Activated CD8-positive, alpha-beta memory T cell treated with anti-CD3 and anti-CD28 coated beads for 36 hours (primary cell): ENCODE data around the gene PLCB3. TPM values are rescaled to one million over a fixed set of nuclear protein-coding genes. Genes with fewer than 3 reads are reported as not detected.

Source experiments
- CTCF ChIA-PET: fragments of 350-600 bp; sonication (Branson Sonifier 250); formaldehyde crosslinking; loops from one replicate; lab custom pipeline; 2021; ENCODE audit warnings: antibody characterized with exemption; lab: Charles Lee
- POLR2A ChIA-PET: fragments of 350-600 bp; sonication (Branson Sonifier 250); formaldehyde crosslinking; loops from one replicate; lab custom pipeline; 2021; ENCODE audit warnings: antibody characterized with exemption; lab: Charles Lee
- total RNA-seq, 2 experiments: library from RNA; stranded (reverse); gene quantifications; one replicate each; pipeline ENCODE4 v1.2.3, GENCODE V29; 2021

The PLCB3 gene
- total RNA-seq, 2 experiments from 2014 or later: 16.0 to 16.9 TPM

GRCh38 chr11:64229744-64230170 lies 21.6 kb upstream of the PLCB3 start:
- ChIA-PET POLR2A (interaction anchor here (0.6 to 0.7 kb wide), 2 partner anchors 127 to 561 kb away, joined by 3 read pairs; no protein-coding TSS in a partner anchor), CTCF (interaction anchor here (1.1 to 1.5 kb wide), 3 partner anchors 14 to 72 kb away, joined by 3 to 5 read pairs (median 4); no protein-coding TSS in a partner anchor)

- ChIA-PET CTCF (interaction anchor here (1.1 to 2.7 kb wide), 6 partner anchors 13 to 74 kb away, joined by 3 to 6 read pairs (median 4); partner anchors contain the start of gene PPP1R14B), POLR2A (interaction anchor here (0.6 kb wide), 1 partner anchor 560 kb away, joined by 3 read pairs; no protein-coding TSS in a partner anchor)
These were observed 21.0 kb upstream of the PLCB3 start, which contains the start of gene DNAJC4 for GRCh38 chr11:64230171-64230984. TSS of gene DNAJC4 (plus strand) at chr11:64230548. CDS start at chr11:64230855, 307 bp downstream.

- POLR2A ChIA-PET: interaction anchor here (1.9 kb wide), 1 partner anchor 10 kb away, joined by 4 read pairs; the partner anchor contains the start of gene FKBP2
- CTCF ChIA-PET: interaction anchor here (0.7 to 2.7 kb wide), 5 partner anchors 13 to 74 kb away, joined by 3 to 6 read pairs (median 4); partner anchors contain the start of genes PLCB3 and PPP1R14B
These were observed 20.4 kb upstream of the PLCB3 start for GRCh38 chr11:64230985-64231365.

- CTCF ChIA-PET: interaction anchor here (0.7 to 2.7 kb wide), 6 partner anchors 15 to 73 kb away, joined by 3 to 6 read pairs (median 4); partner anchors contain the start of genes CATSPERZ, FERMT3, PLCB3 and PPP1R14B
- POLR2A ChIA-PET: interaction anchor here (1.9 kb wide), 1 partner anchor 10 kb away, joined by 4 read pairs; the partner anchor contains the start of gene FKBP2
These were observed 19.8 kb upstream of the PLCB3 start for GRCh38 chr11:64231546-64231945.

GRCh38 chr11:64232182-64232966 lies 19.0 kb upstream of the PLCB3 start:
- POLR2A ChIA-PET: interaction anchor here (1.7 to 1.9 kb wide), 2 partner anchors 9 to 13 kb away, joined by 4 to 7 read pairs; partner anchors contain the start of gene FKBP2

GRCh38 chr11:64232967-64233315 lies 18.4 kb upstream of the PLCB3 start:
- POLR2A ChIA-PET: interaction anchor here (1.3 to 1.9 kb wide), 3 partner anchors 8 to 47 kb away, joined by 4 to 7 read pairs (median 4); partner anchors contain the start of genes FKBP2 and STIP1
- CTCF ChIA-PET: interaction anchor here (1.3 to 2.7 kb wide), 4 partner anchors 13 to 71 kb away, joined by 5 to 7 read pairs (median 6); partner anchors contain the start of genes CATSPERZ, PLCB3 and PPP1R14B

More at GRCh38 chr11:64232182-64232966, 19.0 kb upstream of the PLCB3 start:
- CTCF ChIA-PET: interaction anchor here (1.3 to 2.7 kb wide), 5 partner anchors 14 to 72 kb away, joined by 3 to 7 read pairs (median 6); partner anchors contain the start of genes CATSPERZ, FERMT3, PLCB3 and PPP1R14B

- ChIA-PET POLR2A (interaction anchor here (1.3 to 1.7 kb wide), 2 partner anchors 11 to 48 kb away, joined by 4 to 7 read pairs; partner anchors contain the start of gene STIP1), CTCF (interaction anchor here (1.0 to 2.3 kb wide), 2 partner anchors 17 to 27 kb away, joined by 3 to 6 read pairs; partner anchors contain the start of genes FERMT3 and PLCB3)
These were observed 17.3 kb upstream of the PLCB3 start, which contains the start of gene VEGFB for GRCh38 chr11:64233913-64234586. TSS of gene VEGFB (plus strand) at chr11:64234584. CDS start at chr11:64234834, 250 bp downstream.

GRCh38 chr11:64234647-64235379 lies 16.5 kb upstream of the PLCB3 start:
- CTCF ChIA-PET: interaction anchor here (0.7 to 1.0 kb wide), 2 partner anchors 7 to 28 kb away, joined by 3 read pairs; partner anchors contain the start of gene FERMT3

GRCh38 chr11:64235437-64236161 lies 15.7 kb upstream of the PLCB3 start:
- CTCF ChIA-PET: interaction anchor here (0.7 kb wide), 1 partner anchor 8 kb away, joined by 3 read pairs; no protein-coding TSS in a partner anchor
- POLR2A ChIA-PET: interaction anchor here (0.5 to 0.6 kb wide), 2 partner anchors 51 to 69 kb away, joined by 4 to 6 read pairs; no protein-coding TSS in a partner anchor

More at GRCh38 chr11:64234647-64235379, 16.5 kb upstream of the PLCB3 start:
- POLR2A ChIA-PET: interaction anchor here (0.6 kb wide), 1 partner anchor 17 kb away, joined by 4 read pairs; no protein-coding TSS in a partner anchor

- POLR2A ChIA-PET: interaction anchor here (0.6 kb wide), 1 partner anchor 22 kb away, joined by 3 read pairs; no protein-coding TSS in a partner anchor
These were observed 13.8 kb upstream of the PLCB3 start for GRCh38 chr11:64237484-64237951.

GRCh38 chr11:64238076-64238475 lies 13.3 kb upstream of the PLCB3 start:
- POLR2A ChIA-PET: no interaction called here

More at GRCh38 chr11:64237484-64237951, 13.8 kb upstream of the PLCB3 start:
- CTCF ChIA-PET: interaction anchor here (0.6 kb wide), 2 partner anchors 34 to 313 kb away, joined by 3 to 5 read pairs; no protein-coding TSS in a partner anchor

GRCh38 chr11:64238999-64239398 lies 12.3 kb upstream of the PLCB3 start:
- ChIA-PET CTCF (interaction anchor here (1.5 to 1.7 kb wide), 2 partner anchors 13 to 31 kb away, joined by 5 to 9 read pairs; partner anchors contain the start of genes NUDT22 and TRPT1), POLR2A (interaction anchor here (1.1 to 1.9 kb wide), 2 partner anchors 10 to 32 kb away, joined by 3 to 7 read pairs; partner anchors contain the start of gene FERMT3)

More at GRCh38 chr11:64238076-64238475, 13.3 kb upstream of the PLCB3 start:
- CTCF ChIA-PET: interaction anchor here (0.6 to 1.5 kb wide), 2 partner anchors 30 to 313 kb away, joined by 5 read pairs; no protein-coding TSS in a partner anchor

- ChIA-PET POLR2A (interaction anchor here (1.1 to 1.9 kb wide), 2 partner anchors 11 to 33 kb away, joined by 3 to 7 read pairs; partner anchors contain the start of gene FERMT3), CTCF (interaction anchor here (1.5 to 1.7 kb wide), 2 partner anchors 13 to 32 kb away, joined by 5 to 9 read pairs; partner anchors contain the start of genes NUDT22 and TRPT1)
These were observed 11.5 kb upstream of the PLCB3 start for GRCh38 chr11:64239662-64240434.
